Fibroblast of pulmonary artery (primary cell): ENCODE measurements around the gene KATNB1.

Experiments
- DNase-seq: peaks from one replicate; pipeline ENCODE4 v3.0.0-alpha.2; 2010; ENCODE audit warnings: low read depth
- H3K4me3 ChIP-seq: replicated peaks from 2 replicates; pipeline ENCODE4 v1.5.1; 2011; ENCODE audit warnings: low read depth, mild to moderate bottlenecking, control low read depth, low read length, moderate library complexity
- TF ChIP-seq, protein P1 (sequence below): IDR thresholded peaks from 2 replicates; pipeline ENCODE4 v1.5.1; 2011; ENCODE audit warnings: mild to moderate bottlenecking, control low read depth, low read length, inconsistent platforms; ENCODE audit errors: missing control alignments

The KATNB1 gene

DNA sequence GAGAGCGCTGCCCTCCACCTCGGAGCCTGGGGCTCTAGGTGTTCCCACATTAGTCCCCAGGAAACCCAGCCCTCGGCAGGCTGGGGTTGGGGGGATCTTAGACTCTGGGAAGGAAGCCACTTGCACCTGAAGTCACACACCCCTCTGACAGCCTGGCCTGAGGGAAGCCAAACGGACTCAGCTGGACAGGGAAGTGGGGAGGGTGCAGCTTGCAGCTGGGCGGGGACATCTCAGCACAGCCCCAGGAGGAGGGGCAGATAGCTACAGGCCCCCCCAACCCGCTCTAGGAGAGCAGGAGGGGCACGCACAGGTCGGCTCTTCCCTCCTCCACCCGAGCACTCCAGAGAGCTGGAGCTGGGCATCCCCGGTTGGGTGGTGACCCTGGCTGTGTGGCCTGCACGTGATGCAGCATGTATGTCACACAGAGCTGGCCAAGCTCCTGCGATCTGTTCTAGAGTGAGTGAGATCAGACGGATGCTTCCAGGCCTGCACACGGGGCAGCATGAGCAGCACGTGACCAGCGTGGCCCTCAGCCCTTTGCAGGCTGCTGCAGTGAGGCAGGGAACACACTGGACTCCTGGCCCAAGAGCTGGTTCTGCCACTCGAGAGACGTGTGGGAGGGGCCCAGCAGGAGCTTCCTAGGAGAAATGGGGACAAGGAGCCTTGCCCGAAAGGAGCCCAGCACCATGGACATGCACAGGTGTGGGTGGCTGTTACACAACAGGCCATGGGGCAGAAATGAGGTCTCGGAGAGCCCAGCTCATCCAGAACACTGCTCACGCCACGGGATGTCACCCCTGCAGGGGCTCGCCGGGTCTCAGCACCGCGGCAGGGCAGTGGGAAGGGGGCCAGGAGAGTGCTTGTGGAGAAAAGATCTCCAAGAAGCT is 51.3 kb downstream of the KATNB1 start:
- TF ChIP-seq, protein P1, sequence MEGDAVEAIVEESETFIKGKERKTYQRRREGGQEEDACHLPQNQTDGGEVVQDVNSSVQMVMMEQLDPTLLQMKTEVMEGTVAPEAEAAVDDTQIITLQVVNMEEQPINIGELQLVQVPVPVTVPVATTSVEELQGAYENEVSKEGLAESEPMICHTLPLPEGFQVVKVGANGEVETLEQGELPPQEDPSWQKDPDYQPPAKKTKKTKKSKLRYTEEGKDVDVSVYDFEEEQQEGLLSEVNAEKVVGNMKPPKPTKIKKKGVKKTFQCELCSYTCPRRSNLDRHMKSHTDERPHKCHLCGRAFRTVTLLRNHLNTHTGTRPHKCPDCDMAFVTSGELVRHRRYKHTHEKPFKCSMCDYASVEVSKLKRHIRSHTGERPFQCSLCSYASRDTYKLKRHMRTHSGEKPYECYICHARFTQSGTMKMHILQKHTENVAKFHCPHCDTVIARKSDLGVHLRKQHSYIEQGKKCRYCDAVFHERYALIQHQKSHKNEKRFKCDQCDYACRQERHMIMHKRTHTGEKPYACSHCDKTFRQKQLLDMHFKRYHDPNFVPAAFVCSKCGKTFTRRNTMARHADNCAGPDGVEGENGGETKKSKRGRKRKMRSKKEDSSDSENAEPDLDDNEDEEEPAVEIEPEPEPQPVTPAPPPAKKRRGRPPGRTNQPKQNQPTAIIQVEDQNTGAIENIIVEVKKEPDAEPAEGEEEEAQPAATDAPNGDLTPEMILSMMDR, result no peak
- H3K4me3 ChIP-seq, result no peak overlapping the region
- DNase-seq, result no peak

DNA sequence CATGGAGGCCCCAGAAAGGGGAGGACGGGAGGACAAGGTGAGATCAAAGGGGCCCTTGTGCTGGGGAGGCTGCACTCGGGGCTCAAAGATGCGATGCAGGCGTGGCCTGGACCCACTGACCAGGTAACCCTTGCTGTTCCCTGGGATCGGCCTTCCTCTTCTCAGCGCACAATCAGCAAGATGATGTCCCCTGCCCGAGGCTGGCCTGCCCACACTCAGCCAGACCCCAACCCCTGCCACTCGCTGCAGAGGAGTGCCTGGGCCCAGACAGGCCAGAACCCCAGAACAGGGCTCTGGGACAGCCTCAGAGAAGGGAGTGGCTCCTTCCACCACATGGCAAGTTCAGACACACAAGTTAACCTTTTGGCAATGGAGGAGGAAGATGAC is 51.9 kb downstream of the KATNB1 start:
- TF ChIP-seq, protein P1, result no peak
- no peak overlapping the region for H3K4me3 ChIP-seq
- no peak for DNase-seq

DNA sequence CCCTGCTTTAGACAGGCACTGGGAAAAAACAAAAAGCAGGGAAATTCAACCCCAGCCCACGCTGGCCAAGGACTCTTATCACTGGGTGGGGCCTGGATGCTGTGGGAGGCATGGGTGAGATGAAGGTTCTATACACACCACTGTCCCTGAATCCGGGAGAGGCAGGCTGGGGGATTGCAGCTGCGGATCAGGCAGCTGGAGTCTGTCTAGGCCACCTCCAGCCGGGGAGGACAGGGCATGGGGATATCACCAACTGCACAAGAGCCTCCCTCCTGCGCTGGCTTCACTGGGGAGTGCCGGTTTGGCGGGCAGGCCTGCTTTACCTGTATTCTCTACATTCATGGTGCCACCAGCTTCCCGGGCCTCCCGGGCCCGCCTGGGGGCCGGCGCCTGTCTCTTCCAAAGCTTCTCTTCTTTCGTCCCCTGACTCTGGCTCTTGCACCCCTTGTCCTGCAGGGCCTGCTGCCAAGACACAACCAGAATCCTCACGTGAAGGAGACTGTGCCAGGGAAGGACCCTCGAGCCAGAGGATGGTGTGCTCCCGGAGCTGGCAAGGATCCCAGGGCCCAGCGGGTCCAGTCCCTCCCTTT is 52.8 kb downstream of the KATNB1 start:
- TF ChIP-seq, protein P1, result no peak
- no peak for DNase-seq
- H3K4me3 ChIP-seq, result no peak overlapping the region

DNA sequence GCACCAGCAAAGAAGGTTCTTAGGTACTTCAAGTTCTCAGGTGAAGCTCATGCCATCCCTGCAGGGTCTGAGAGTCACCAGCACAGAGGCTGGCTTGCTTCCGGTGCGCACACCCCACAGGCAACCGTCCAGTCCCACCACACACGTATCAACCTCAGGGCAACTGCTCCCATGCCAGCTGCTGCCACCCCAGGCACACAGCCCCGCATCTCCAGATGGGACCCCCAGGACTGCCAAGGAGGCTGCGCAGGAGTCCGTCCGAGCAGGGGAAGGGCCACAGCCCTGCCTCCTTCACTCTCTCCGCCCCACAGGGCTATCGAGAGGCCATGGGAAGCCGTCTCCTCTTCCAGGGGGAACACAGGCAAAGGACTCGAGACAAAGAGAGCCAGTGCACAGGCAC is 53.4 kb downstream of the KATNB1 start:
- TF ChIP-seq, protein P1, result no peak
- no peak for DNase-seq
- H3K4me3 ChIP-seq, result no peak overlapping the region

DNA sequence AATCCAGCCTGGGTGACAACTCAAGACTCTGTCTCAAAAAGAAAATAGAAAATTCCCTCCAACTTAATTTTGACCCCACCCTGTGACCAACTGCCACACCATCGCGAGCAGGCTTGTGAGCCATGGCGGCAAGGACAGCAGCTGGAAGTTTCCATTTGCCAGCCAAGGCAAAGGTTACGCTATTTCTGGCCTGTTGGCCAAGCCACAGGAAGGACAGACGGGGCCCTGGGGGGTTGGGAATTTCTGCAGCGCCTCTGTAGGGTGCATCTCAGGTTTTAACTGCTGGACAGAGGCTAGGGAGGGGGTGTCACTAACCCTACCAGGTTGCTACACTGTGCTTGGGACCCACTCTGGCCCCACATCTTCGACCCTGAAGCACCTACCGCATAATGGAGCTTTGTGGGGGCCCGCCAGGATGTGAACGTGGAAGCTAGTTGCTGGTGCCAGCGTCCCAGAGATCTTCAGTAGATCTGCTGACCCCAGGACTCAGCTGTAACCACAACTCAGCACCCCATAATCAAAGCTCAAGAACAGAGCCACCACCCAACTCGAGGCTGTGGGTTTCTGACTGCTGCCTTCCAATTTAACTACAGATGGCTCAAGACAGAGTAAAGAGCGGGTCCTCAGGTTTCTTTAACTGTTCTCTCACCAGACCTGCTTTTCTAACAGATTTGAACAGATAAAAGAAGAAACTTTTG is 55.8 kb downstream of the KATNB1 start:
- no peak overlapping the region for H3K4me3 ChIP-seq
- TF ChIP-seq, protein P1, result no peak
- DNase-seq, result no peak

DNA sequence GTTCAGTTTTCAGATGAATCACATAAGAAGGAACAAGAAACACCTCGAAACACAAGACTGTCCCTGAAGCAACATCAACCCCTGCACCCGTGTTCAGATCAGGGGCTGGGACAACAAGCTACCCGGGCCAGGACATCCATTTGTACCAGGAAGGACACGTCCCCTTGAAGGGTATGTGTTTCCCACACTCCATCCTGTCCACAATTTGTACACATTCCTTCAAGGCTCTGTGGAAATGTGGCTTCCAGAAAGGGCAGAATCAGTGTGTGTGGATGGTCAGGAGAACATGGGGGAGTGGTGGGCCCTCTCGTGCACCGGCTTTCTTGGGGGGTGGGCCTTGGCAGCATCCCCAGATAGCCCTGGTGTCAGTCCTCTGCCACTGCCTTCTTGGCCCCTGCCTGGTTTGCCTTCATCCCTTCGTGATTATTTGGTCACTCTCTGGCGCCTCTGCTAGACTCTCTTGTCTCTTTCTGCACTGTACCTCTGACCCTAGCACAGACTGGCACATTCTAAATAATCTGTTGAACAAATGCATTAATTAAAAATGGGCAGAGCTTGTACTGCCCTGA is 56.4 kb downstream of the KATNB1 start:
- no peak for DNase-seq
- no peak overlapping the region for H3K4me3 ChIP-seq
- TF ChIP-seq, protein P1, result no peak
